H1 (cell line): ENCODE measurements around the gene PIM2. TPM values are rescaled to one million over a fixed set of nuclear protein-coding genes. Genes with fewer than 3 reads are reported as not detected.

Experiments
- CTCF ChIA-PET: fragments of 300-600 bp; sonication (Branson Sonifier 250); formaldehyde crosslinking; loops from one replicate; lab custom pipeline; 2021; ENCODE audit not compliant: partially characterized antibody; lab: Charles Lee
- POLR2A ChIA-PET: fragments of 300-600 bp; sonication (Branson Sonifier 250); formaldehyde crosslinking; loops from one replicate; lab custom pipeline; 2021; ENCODE audit warnings: inconsistent platforms; ENCODE audit not compliant: partially characterized antibody; lab: Charles Lee
- DNase-seq, 2 experiments: peaks; one replicate each; pipeline versions ENCODE4 v3.0.0 to v3.0.0-alpha.2; 2010 to 2022; ENCODE audit warnings: low spot score in 2 of 2, low read depth in 1 of 2, mixed read lengths in 1 of 2
- FAIRE-seq: peaks from 2 replicates; lab custom pipeline; 2011; peaks lifted over from hg19 to GRCh38; lab: Jason Lieb, UNC
- H2AFZ ChIP-seq: 2 replicates; pipeline ENCODE4 v1.8.1; 2012; ENCODE audit warnings: low read length, inconsistent platforms
- H2AK5ac ChIP-seq: 2 replicates; pipeline ENCODE4 v1.6.1; 2013; ENCODE audit warnings: low read depth, low read length
- H2BK120ac ChIP-seq: replicated peaks from 2 replicates; pipeline ENCODE3; 2013; ENCODE audit warnings: low read depth, low read length, inconsistent platforms
- H2BK12ac ChIP-seq: 2 replicates; pipeline ENCODE4 v1.6.1; 2013; ENCODE audit warnings: low read depth, low read length
- H2BK15ac ChIP-seq: 2 replicates; pipeline ENCODE4 v1.6.1; 2013; ENCODE audit warnings: low read length
- H2BK20ac ChIP-seq: 2 replicates; pipeline ENCODE4 v1.6.1; 2013; ENCODE audit warnings: low read length
- H2BK5ac ChIP-seq: 2 replicates; pipeline ENCODE4 v1.6.1; 2013; ENCODE audit warnings: low read depth, low read length
- H3K14ac ChIP-seq: 2 replicates; pipeline ENCODE4 v1.6.1; 2013; ENCODE audit warnings: inconsistent platforms; ENCODE audit not compliant: insufficient read length
- H3K18ac ChIP-seq: 2 replicates; pipeline ENCODE4 v1.6.1; 2013; ENCODE audit warnings: low read length; ENCODE audit errors: extremely low read depth
- H3K23ac ChIP-seq: 2 replicates; pipeline ENCODE4 v1.6.1; 2013; ENCODE audit warnings: inconsistent platforms; ENCODE audit not compliant: insufficient read length
- H3K23me2 ChIP-seq: 2 replicates; pipeline ENCODE4 v1.6.1; 2013; ENCODE audit warnings: low read depth, low read length
- H3K27ac ChIP-seq: 2 replicates; pipeline ENCODE4 v1.6.1; 2011; ENCODE audit warnings: low read depth, low read length, inconsistent platforms
- H3K27me3 ChIP-seq, 4 experiments: replicated peaks in 1 of 4; 1 replicate in 1 of 4; 2 replicates in 3 of 4; pipeline versions ENCODE4 v1.6.1 to v1.8.1; 2011 to 2013; ENCODE audit warnings: low read length in 3 of 4, mild to moderate bottlenecking in 3 of 4, inconsistent platforms in 2 of 4, mixed read lengths in 2 of 4, moderate library complexity in 1 of 4; ENCODE audit not compliant: control insufficient read depth in 3 of 4, insufficient read depth in 3 of 4; ENCODE audit errors: extremely low read depth in 1 of 4
- H3K36me3 ChIP-seq, 4 experiments: 2 replicates each; pipeline versions ENCODE4 v1.6.1 to v1.8.1; 2011 to 2013; ENCODE audit warnings: mild to moderate bottlenecking in 4 of 4, low read length in 3 of 4, moderate library complexity in 2 of 4, control low read depth in 1 of 4, inconsistent platforms in 1 of 4; ENCODE audit not compliant: insufficient read depth in 4 of 4, control insufficient read depth in 2 of 4
- H3K4ac ChIP-seq: replicated peaks from 2 replicates; pipeline ENCODE3; 2013; ENCODE audit warnings: low read length, low read depth, mixed read lengths, inconsistent platforms; ENCODE audit not compliant: insufficient read length
- H3K4me1 ChIP-seq, 4 experiments: replicated peaks in 1 of 4; 1 replicate in 1 of 4; 2 replicates in 3 of 4; pipeline versions ENCODE4 v1.6.1 to v1.8.1; 2011 to 2013; ENCODE audit warnings: low read length in 3 of 4, inconsistent platforms in 2 of 4, mixed read lengths in 1 of 4; ENCODE audit not compliant: insufficient read depth in 4 of 4, control insufficient read depth in 3 of 4
- H3K4me2 ChIP-seq, 2 experiments: 2 replicates each; pipeline versions ENCODE4 v1.6.1 to v1.8.1; 2011 to 2013; ENCODE audit warnings: low read depth in 2 of 2, low read length in 2 of 2, control low read depth in 1 of 2, inconsistent platforms in 1 of 2, mild to moderate bottlenecking in 1 of 2; ENCODE audit not compliant: insufficient read depth in 1 of 2
- H3K4me3 ChIP-seq, 4 experiments: fragments of 200-600, 300-600 bp in 1 of 4; sonication (generic), shearing (Covaris generic), sonication (Bioruptor Twin) in 1 of 4; 2 replicates each; pipeline versions ENCODE4 v1.5.1 to v1.8.1; 2011 to 2016; ENCODE audit warnings: low read length in 4 of 4, low read depth in 3 of 4, control low read depth in 2 of 4, inconsistent platforms in 2 of 4, mild to moderate bottlenecking in 2 of 4, mixed read lengths in 1 of 4, moderate library complexity in 1 of 4; ENCODE audit not compliant: insufficient read depth in 2 of 4; ENCODE audit errors: extremely low read depth in 1 of 4
- H3K56ac ChIP-seq: replicated peaks from 2 replicates; pipeline ENCODE3; 2013; ENCODE audit warnings: low read depth, mild to moderate bottlenecking, mixed read lengths, low read length, inconsistent platforms; ENCODE audit not compliant: insufficient read length
- H3K79me1 ChIP-seq: 2 replicates; pipeline ENCODE4 v1.6.1; 2013; ENCODE audit warnings: low read depth, low read length, control low read depth
- H3K79me2 ChIP-seq, 2 experiments: 2 replicates each; pipeline versions ENCODE4 v1.6.1 to v1.8.1; 2012 to 2013; ENCODE audit warnings: low read length in 2 of 2, mild to moderate bottlenecking in 2 of 2, inconsistent platforms in 1 of 2; ENCODE audit not compliant: insufficient read depth in 2 of 2, control insufficient read depth in 1 of 2
- H3K9ac ChIP-seq, 4 experiments: replicated peaks in 1 of 4; 1 replicate in 1 of 4; 2 replicates in 3 of 4; pipeline versions ENCODE4 v1.6.1 to v1.8.1; 2011 to 2013; ENCODE audit warnings: low read depth in 3 of 4, low read length in 3 of 4, control low read depth in 2 of 4, mild to moderate bottlenecking in 2 of 4, moderate library complexity in 2 of 4, inconsistent platforms in 1 of 4; ENCODE audit errors: extremely low read depth in 1 of 4
- H3K9me3 ChIP-seq, 2 experiments: 2 replicates each; pipeline versions ENCODE4 v1.6.1 to v1.8.1; 2012 to 2013; ENCODE audit warnings: mild to moderate bottlenecking in 2 of 2, moderate library complexity in 2 of 2, control low read depth in 1 of 2, inconsistent platforms in 1 of 2, low read depth in 1 of 2, low read length in 1 of 2, mixed read lengths in 1 of 2; ENCODE audit not compliant: insufficient read depth in 2 of 2
- H4K20me1 ChIP-seq, 2 experiments: replicated peaks in 1 of 2; 2 replicates each; pipeline versions ENCODE3 to v1.8.1; 2011 to 2013; ENCODE audit warnings: inconsistent platforms in 2 of 2, low read length in 2 of 2, mild to moderate bottlenecking in 1 of 2; ENCODE audit not compliant: insufficient read depth in 2 of 2, control insufficient read depth in 1 of 2
- H4K5ac ChIP-seq: 2 replicates; pipeline ENCODE4 v1.6.1; 2013; ENCODE audit warnings: low read length, low read depth, mixed read lengths, inconsistent platforms; ENCODE audit not compliant: insufficient read length
- H4K8ac ChIP-seq: 2 replicates; pipeline ENCODE4 v1.8.0; 2013; ENCODE audit warnings: mild to moderate bottlenecking, moderate library complexity, low read length, inconsistent platforms; ENCODE audit not compliant: insufficient read depth; ENCODE audit errors: extremely low read depth
- H4K91ac ChIP-seq: replicated peaks from 2 replicates; pipeline ENCODE3; 2013; ENCODE audit warnings: low read length, mixed read lengths, inconsistent platforms; ENCODE audit not compliant: insufficient read length
- CHD2 ChIP-seq: IDR thresholded peaks from 2 replicates; pipeline ENCODE4 v1.6.1; 2012; ENCODE audit warnings: low read length, improper control_type of control experiment
- EZH2 ChIP-seq: fragments of 200-600 bp; sonication (generic); IDR thresholded peaks from 2 replicates; pipeline ENCODE4 v1.7.1; 2012; ENCODE audit warnings: low read depth, mild to moderate bottlenecking, moderate library complexity, low read length, inconsistent platforms; ENCODE audit not compliant: severe bottlenecking
- JUN ChIP-seq: IDR thresholded peaks from 2 replicates; pipeline ENCODE4 v1.6.1; 2011; ENCODE audit warnings: low read depth, mild to moderate bottlenecking, improper control_type of control experiment, low read length
- TAF7 ChIP-seq: optimal IDR thresholded peaks from 2 replicates; pipeline ENCODE3; 2011; ENCODE audit warnings: low read depth, mild to moderate bottlenecking, inconsistent platforms, low read length, moderate library complexity, borderline replicate concordance
- YY1 ChIP-seq: IDR thresholded peaks from 2 replicates; pipeline ENCODE4 v1.6.1; 2011; ENCODE audit warnings: low read depth, mild to moderate bottlenecking, low read length
- ZNF274 ChIP-seq: IDR thresholded peaks from 2 replicates; pipeline ENCODE4 v1.7.0; 2012; ENCODE audit warnings: low read length, borderline replicate concordance; ENCODE audit errors: extremely low read depth
- WGBS, 2 experiments: shearing (Covaris generic) in 1 of 2; methylation state at CpG; one replicate each; pipeline versions ENCODE4 v1.1.6 to v1.1.7; 2013 to 2015; ENCODE audit warnings: low lambda C conversion rate in 2 of 2, mixed read lengths in 2 of 2, inconsistent platforms in 1 of 2, low coverage in 1 of 2, missing lambda C conversion rate in 1 of 2; ENCODE audit not compliant: insufficient replicate concordance in 2 of 2, insufficient coverage in 1 of 2, insufficient read length in 1 of 2; ENCODE audit errors: extremely low coverage in 1 of 2, missing lambda C conversion rate in 1 of 2; 5-methylcytosine and 5-hydroxymethylcytosine counted together
- polyA plus RNA-seq, 7 experiments: library from polyadenylated mRNA; depleted of rRNA in 3 of 7; stranded (reverse) in 5 of 7; unstranded in 2 of 7; fragments of >200 nt in 5 of 7; fragments of 200-250 nt in 2 of 7; gene quantifications; 1 replicate in 5 of 7; 2 replicates in 1 of 7; 4 replicates in 1 of 7; pipeline versions ENCODE4 v1.2.1 to v1.2.3, GENCODE V29; 2011 to 2013; ENCODE audit warnings: missing spikeins in 2 of 7, mixed read lengths in 2 of 7
- total RNA-seq: library from RNA; stranded (reverse); fragmentation: NEBNext Ultra II Directional; extraction: Animal tissue kit (Norgen Biotek cat#: 25700); gene quantifications from 2 replicates; pipeline ENCODE4 v1.2.1, GENCODE V29; 2021
- TF ChIP-seq, protein P1 (sequence below): IDR thresholded peaks from 2 replicates; pipeline ENCODE4 v1.6.1; 2012; ENCODE audit warnings: inconsistent platforms
- TF ChIP-seq, protein P2 (sequence below), 3 experiments: IDR thresholded peaks; 1 replicate in 2 of 3; 2 replicates in 1 of 3; pipeline versions ENCODE4 v1.5.1 to v1.6.1; 2011; ENCODE audit warnings: low read length in 3 of 3, mild to moderate bottlenecking in 3 of 3, inconsistent platforms in 2 of 3, low read depth in 1 of 3, moderate library complexity in 1 of 3; ENCODE audit not compliant: insufficient read depth in 1 of 3; ENCODE audit errors: control extremely low read depth in 1 of 3

Gene PIM2
- total and polyA plus RNA-seq, 2 of the 8 experiments (the other 6 are each of a cell fraction or from before 2014, with no cell fraction given) = 180 to 203 TPM

- Histone ChIP-seq H3K4ac (no peak overlapping the region), H2BK15ac (no peak overlapping the region), H3K14ac (no peak overlapping the region), H3K79me1 (no peaks in the 10 kb centered on the region), H4K8ac (no peak overlapping the region), H4K5ac (no peak overlapping the region), H3K27ac (no peak overlapping the region; the same call in 1 of the 2 replicates), H3K56ac (no peak overlapping the region), H3K4me1 (peaks cover 0 to 12% (median 3%) of the 10 kb centered on the region in 4 experiments; a peak in 6 of 7 replicates), H3K9me3 (no peaks in the 10 kb centered on the region), H3K9ac (no peak overlapping the region), H3K18ac (no peak overlapping the region), H2BK5ac (no peak overlapping the region), H3K4me2 (no peak overlapping the region), H3K4me3 (no peak overlapping the region), H3K79me2 (peaks cover 0 to 72% of the 10 kb centered on the region in 2 experiments; a peak in 2 of 4 replicates), H2AK5ac (no peak overlapping the region), H2BK20ac (no peak overlapping the region), H4K91ac (no peak overlapping the region), H3K23me2 (no peaks in the 10 kb centered on the region; the same call in 1 of the 2 replicates), H2BK12ac (no peak overlapping the region), H3K23ac (no peak overlapping the region), H2AFZ (no peak overlapping the region), H3K36me3 (peaks cover 0 to 14% (median under 1%) of the 10 kb centered on the region in 4 experiments; a peak in 4 of 8 replicates), H4K20me1 (peaks cover 0 to 4% of the 10 kb centered on the region in 2 experiments), H3K27me3 (no peaks in the 10 kb centered on the region), H2BK120ac (no peak overlapping the region)
- CTCF ChIA-PET = interaction anchor here (0.8 to 2.9 kb wide), 5 partner anchors 9 to 181 kb away, joined by 3 to 13 read pairs (median 4); no protein-coding TSS in a partner anchor
- DNase-seq (no peak), FAIRE-seq (no peak)
- POLR2A ChIA-PET = interaction anchor here (1.3 to 21.5 kb wide), 3 partner anchors 16 to 42 kb away, joined by 3 to 572 read pairs (median 6); partner anchors contain the start of genes PIM2, PQBP1, SLC35A2 and TIMM17B
- WGBS, 2 experiments = 85% methylated on average over 3 of the region's 3 CpGs; no CpG with 5 or more reads in 1 of the 2 experiments
- TF ChIP-seq EZH2 (no peak), JUN (no peak), YY1 (no peak), TAF7 (no peak), CHD2 (no peak), ZNF274 (no peak)
- TF ChIP-seq, protein P1, sequence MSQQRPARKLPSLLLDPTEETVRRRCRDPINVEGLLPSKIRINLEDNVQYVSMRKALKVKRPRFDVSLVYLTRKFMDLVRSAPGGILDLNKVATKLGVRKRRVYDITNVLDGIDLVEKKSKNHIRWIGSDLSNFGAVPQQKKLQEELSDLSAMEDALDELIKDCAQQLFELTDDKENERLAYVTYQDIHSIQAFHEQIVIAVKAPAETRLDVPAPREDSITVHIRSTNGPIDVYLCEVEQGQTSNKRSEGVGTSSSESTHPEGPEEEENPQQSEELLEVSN = no peak
- TF ChIP-seq, protein P2, sequence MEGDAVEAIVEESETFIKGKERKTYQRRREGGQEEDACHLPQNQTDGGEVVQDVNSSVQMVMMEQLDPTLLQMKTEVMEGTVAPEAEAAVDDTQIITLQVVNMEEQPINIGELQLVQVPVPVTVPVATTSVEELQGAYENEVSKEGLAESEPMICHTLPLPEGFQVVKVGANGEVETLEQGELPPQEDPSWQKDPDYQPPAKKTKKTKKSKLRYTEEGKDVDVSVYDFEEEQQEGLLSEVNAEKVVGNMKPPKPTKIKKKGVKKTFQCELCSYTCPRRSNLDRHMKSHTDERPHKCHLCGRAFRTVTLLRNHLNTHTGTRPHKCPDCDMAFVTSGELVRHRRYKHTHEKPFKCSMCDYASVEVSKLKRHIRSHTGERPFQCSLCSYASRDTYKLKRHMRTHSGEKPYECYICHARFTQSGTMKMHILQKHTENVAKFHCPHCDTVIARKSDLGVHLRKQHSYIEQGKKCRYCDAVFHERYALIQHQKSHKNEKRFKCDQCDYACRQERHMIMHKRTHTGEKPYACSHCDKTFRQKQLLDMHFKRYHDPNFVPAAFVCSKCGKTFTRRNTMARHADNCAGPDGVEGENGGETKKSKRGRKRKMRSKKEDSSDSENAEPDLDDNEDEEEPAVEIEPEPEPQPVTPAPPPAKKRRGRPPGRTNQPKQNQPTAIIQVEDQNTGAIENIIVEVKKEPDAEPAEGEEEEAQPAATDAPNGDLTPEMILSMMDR (IDR thresholded peaks at IDR 0.05; ENCODE audit: control extremely low read depth in 1 of 3, insufficient read depth in 1 of 3, low read depth in 1 of 3, low read length in 3 of 3) = no peak
Measured at GRCh38 chrX:48939524-48940228, 20.9 kb upstream of the PIM2 start.
